Neutrophil (primary cell): ENCODE data around the gene FOXC1.

Source experiments
- H3K27ac ChIP-seq: fragments of 200-600 bp; sonication (generic); 2 replicates; pipeline ENCODE4 v1.5.1; 2016; ENCODE audit warnings: mild to moderate bottlenecking, moderate library complexity
- H3K27me3 ChIP-seq: fragments of 200-600 bp; sonication (generic); 2 replicates; pipeline ENCODE4 v1.6.0; 2016; ENCODE audit warnings: mild to moderate bottlenecking
- H3K36me3 ChIP-seq: fragments of 200-600 bp; sonication (generic); 2 replicates; pipeline ENCODE4 v1.5.1; 2017
- H3K4me1 ChIP-seq, 2 experiments: fragments of 200-600 bp in 1 of 2; sonication (generic) in 1 of 2; 1 replicate in 1 of 2; 2 replicates in 1 of 2; pipeline versions ENCODE4 v1.5.1 to v1.6.1; 2013 to 2016; ENCODE audit warnings: low read depth in 1 of 2, low read length in 1 of 2, mild to moderate bottlenecking in 1 of 2, moderate library complexity in 1 of 2; ENCODE audit not compliant: control insufficient read depth in 1 of 2, insufficient read depth in 1 of 2
- H3K4me3 ChIP-seq, 2 experiments: fragments of 200-600 bp in 1 of 2; sonication (generic) in 1 of 2; 1 replicate in 1 of 2; 2 replicates in 1 of 2; pipeline ENCODE4 v1.5.1; 2013 to 2016; ENCODE audit warnings: low read depth in 1 of 2, low read length in 1 of 2, mild to moderate bottlenecking in 1 of 2, moderate library complexity in 1 of 2
- H3K9me3 ChIP-seq: fragments of 200-600 bp; sonication (generic); 2 replicates; pipeline ENCODE4 v1.5.1; 2016
- CTCF ChIP-seq: fragments of 200-600 bp; sonication (generic); IDR thresholded peaks from 2 replicates; pipeline ENCODE4 v1.5.1; 2016; ENCODE audit warnings: antibody characterized with exemption

Gene FOXC1

GRCh38 chr6:1651362-1651761 lies 41.6 kb downstream of the FOXC1 start:
- H3K27ac ChIP-seq: no peak overlapping the region
- H3K27me3 ChIP-seq: no peaks in the 10 kb centered on the region
- H3K36me3 ChIP-seq: no peaks in the 10 kb centered on the region
- no peaks in the 10 kb centered on the region for H3K9me3 ChIP-seq
- H3K4me3 ChIP-seq: no peak overlapping the region
- no peak for TF ChIP-seq CTCF
- H3K4me1 ChIP-seq: no peaks in the 10 kb centered on the region

GRCh38 chr6:1652842-1653241 lies 43.1 kb downstream of the FOXC1 start:
- no peak for TF ChIP-seq CTCF
- Histone ChIP-seq H3K9me3 (no peaks in the 10 kb centered on the region), H3K4me3 (no peak overlapping the region), H3K27ac (no peak overlapping the region), H3K4me1 (no peaks in the 10 kb centered on the region), H3K36me3 (no peaks in the 10 kb centered on the region), H3K27me3 (no peaks in the 10 kb centered on the region)

GRCh38 chr6:1654054-1654453 lies 44.3 kb downstream of the FOXC1 start:
- no peak overlapping the region for H3K4me3 ChIP-seq
- H3K27me3 ChIP-seq: no peaks in the 10 kb centered on the region
- no peak for TF ChIP-seq CTCF
- H3K27ac ChIP-seq: no peak overlapping the region
- no peaks in the 10 kb centered on the region for H3K9me3 ChIP-seq
- no peaks in the 10 kb centered on the region for H3K4me1 ChIP-seq
- no peaks in the 10 kb centered on the region for H3K36me3 ChIP-seq

- Histone ChIP-seq H3K27ac (no peak overlapping the region), H3K4me3 (no peak overlapping the region), H3K4me1 (peaks cover 0 to 7% of the 10 kb centered on the region in 2 experiments), H3K27me3 (no peaks in the 10 kb centered on the region), H3K36me3 (no peaks in the 10 kb centered on the region), H3K9me3 (no peaks in the 10 kb centered on the region)
- no peak for TF ChIP-seq CTCF
Observed at GRCh38 chr6:1657116-1657770, 47.5 kb downstream of the FOXC1 start.

GRCh38 chr6:1657771-1658165 lies 48.1 kb downstream of the FOXC1 start:
- Histone ChIP-seq H3K27ac (no peak overlapping the region), H3K27me3 (no peaks in the 10 kb centered on the region), H3K36me3 (no peaks in the 10 kb centered on the region), H3K4me3 (no peak overlapping the region), H3K4me1 (peaks cover 0 to 7% of the 10 kb centered on the region in 2 experiments), H3K9me3 (no peaks in the 10 kb centered on the region)
- no peak for TF ChIP-seq CTCF
